H9 (cell line): ENCODE data around the gene SCLY. TPM values are rescaled to one million over a fixed set of nuclear protein-coding genes. Genes with fewer than 3 reads are reported as not detected.

Experiments used
- DNase-seq: peaks from one replicate; pipeline ENCODE4 v3.0.0-alpha.2; 2017
- H2AFZ ChIP-seq: one replicate; pipeline ENCODE4 v1.6.1; 2013; ENCODE audit warnings: mild to moderate bottlenecking, low read length, control low read depth, moderate library complexity
- H2AK5ac ChIP-seq: 2 replicates; pipeline ENCODE4 v1.6.1; 2013; ENCODE audit warnings: low read length, control low read depth, mixed read lengths; ENCODE audit not compliant: insufficient read length
- H2BK120ac ChIP-seq: one replicate; pipeline ENCODE4 v1.6.1; 2013; ENCODE audit warnings: low read depth, mild to moderate bottlenecking, low read length, control low read depth, inconsistent platforms; ENCODE audit not compliant: poor library complexity, severe bottlenecking
- H2BK12ac ChIP-seq: 2 replicates; pipeline ENCODE4 v1.6.1; 2013; ENCODE audit warnings: low read length, control low read depth, mixed read lengths, low read depth; ENCODE audit not compliant: insufficient read length
- H2BK15ac ChIP-seq: 2 replicates; pipeline ENCODE4 v1.6.1; 2013; ENCODE audit warnings: low read depth, low read length, control low read depth
- H2BK20ac ChIP-seq: one replicate; pipeline ENCODE4 v1.6.1; 2013; ENCODE audit warnings: low read depth, mild to moderate bottlenecking, low read length, control low read depth, inconsistent platforms; ENCODE audit not compliant: poor library complexity, severe bottlenecking
- H2BK5ac ChIP-seq: 2 replicates; pipeline ENCODE4 v1.6.1; 2013; ENCODE audit warnings: low read length, control low read depth, mixed read lengths; ENCODE audit not compliant: insufficient read length
- H3K14ac ChIP-seq: 2 replicates; pipeline ENCODE4 v1.6.1; 2013; ENCODE audit warnings: low read length, control low read depth; ENCODE audit not compliant: insufficient read depth
- H3K18ac ChIP-seq: 2 replicates; pipeline ENCODE4 v1.6.1; 2013; ENCODE audit warnings: low read depth, mild to moderate bottlenecking, mixed read lengths, low read length, control low read depth; ENCODE audit not compliant: insufficient read length
- H3K23ac ChIP-seq: 2 replicates; pipeline ENCODE4 v1.6.1; 2013; ENCODE audit warnings: low read length, control low read depth, mixed read lengths, low read depth; ENCODE audit not compliant: insufficient read length
- H3K23me2 ChIP-seq: 2 replicates; pipeline ENCODE4 v1.6.1; 2013; ENCODE audit warnings: low read depth, mild to moderate bottlenecking, mixed read lengths, low read length, control low read depth; ENCODE audit not compliant: insufficient read length, poor library complexity, severe bottlenecking
- H3K27ac ChIP-seq: 2 replicates; pipeline ENCODE4 v1.5.1; 2013; ENCODE audit warnings: low read length, control low read depth, mixed read lengths, low read depth; ENCODE audit not compliant: insufficient read length
- H3K27me3 ChIP-seq: 2 replicates; pipeline ENCODE4 v1.6.1; 2013; ENCODE audit warnings: low read length, control low read depth, inconsistent platforms; ENCODE audit not compliant: insufficient read depth
- H3K4ac ChIP-seq: 2 replicates; pipeline ENCODE4 v1.6.1; 2013; ENCODE audit warnings: low read depth, mild to moderate bottlenecking, control low read depth, inconsistent platforms, low read length, moderate library complexity
- H3K4me1 ChIP-seq: 2 replicates; pipeline ENCODE4 v1.6.1; 2013; ENCODE audit warnings: low read length, control low read depth, inconsistent platforms; ENCODE audit not compliant: insufficient read depth
- H3K4me2 ChIP-seq: 2 replicates; pipeline ENCODE4 v1.6.1; 2013; ENCODE audit warnings: low read length, control low read depth, mixed read lengths; ENCODE audit not compliant: insufficient read length, insufficient read depth
- H3K56ac ChIP-seq: 2 replicates; pipeline ENCODE4 v1.6.1; 2013; ENCODE audit warnings: low read depth, mild to moderate bottlenecking, mixed read lengths, low read length, control low read depth; ENCODE audit not compliant: insufficient read length
- H3K79me1 ChIP-seq: 2 replicates; pipeline ENCODE4 v1.6.1; 2013; ENCODE audit warnings: low read depth, mild to moderate bottlenecking, moderate library complexity, low read length, control low read depth, inconsistent platforms; ENCODE audit not compliant: insufficient read depth, poor library complexity, severe bottlenecking
- H3K79me2 ChIP-seq: 2 replicates; pipeline ENCODE4 v1.6.1; 2013; ENCODE audit warnings: low read length, control low read depth, inconsistent platforms; ENCODE audit not compliant: insufficient read depth
- H3K9ac ChIP-seq: 2 replicates; pipeline ENCODE4 v1.6.1; 2013; ENCODE audit warnings: low read length, control low read depth, mixed read lengths; ENCODE audit not compliant: insufficient read length; ENCODE audit errors: extremely low read depth
- H3K9me3 ChIP-seq: one replicate; pipeline ENCODE4 v1.6.1; 2013; ENCODE audit warnings: low read depth, low read length, inconsistent platforms; ENCODE audit not compliant: control insufficient read depth
- H3T11ph ChIP-seq: one replicate; pipeline ENCODE4 v1.6.1; 2013; ENCODE audit warnings: mild to moderate bottlenecking, low read length, control low read depth, inconsistent platforms
- H4K20me1 ChIP-seq: one replicate; pipeline ENCODE4 v1.6.1; 2013; ENCODE audit not compliant: control insufficient read depth, insufficient read length, insufficient read depth
- H4K5ac ChIP-seq: 2 replicates; pipeline ENCODE4 v1.6.1; 2013; ENCODE audit warnings: low read depth, mild to moderate bottlenecking, mixed read lengths, low read length, control low read depth; ENCODE audit not compliant: insufficient read length
- H4K8ac ChIP-seq: replicated peaks from 2 replicates; pipeline ENCODE4 v1.6.1; 2013; ENCODE audit warnings: low read length, control low read depth, mixed read lengths, low read depth; ENCODE audit not compliant: insufficient read length
- H4K91ac ChIP-seq: 2 replicates; pipeline ENCODE4 v1.6.1; 2013; ENCODE audit warnings: low read depth, mild to moderate bottlenecking, moderate library complexity, mixed read lengths, low read length, control low read depth; ENCODE audit not compliant: insufficient read length
- H3K27ac Mint-ChIP-seq, 3 experiments: 2 replicates in 2 of 3; 3 replicates in 1 of 3; pipeline ENCODE4 v1.8.0; 2020 to 2021; ENCODE audit warnings: mixed read lengths in 3 of 3, mild to moderate bottlenecking in 1 of 3, moderate library complexity in 1 of 3
- H3K27me3 Mint-ChIP-seq: 2 replicates; pipeline ENCODE4 v1.8.0; 2021; ENCODE audit warnings: low read depth, mild to moderate bottlenecking, moderate library complexity, mixed read lengths
- H3K36me3 Mint-ChIP-seq, 3 experiments: 2 replicates in 2 of 3; 3 replicates in 1 of 3; pipeline ENCODE4 v1.8.0; 2020 to 2021; ENCODE audit warnings: low read depth in 3 of 3, mixed read lengths in 3 of 3; ENCODE audit not compliant: insufficient read depth in 1 of 3
- H3K4me1 Mint-ChIP-seq, 2 experiments: 2 replicates each; pipeline ENCODE4 v1.8.0; 2020; ENCODE audit warnings: mixed read lengths in 2 of 2
- H3K4me3 Mint-ChIP-seq, 2 experiments: 2 replicates in 1 of 2; 3 replicates in 1 of 2; pipeline ENCODE4 v1.8.0; 2020 to 2021; ENCODE audit warnings: mild to moderate bottlenecking in 2 of 2, mixed read lengths in 2 of 2, moderate library complexity in 1 of 2
- H3K9me3 Mint-ChIP-seq, 2 experiments: 2 replicates in 1 of 2; 3 replicates in 1 of 2; pipeline ENCODE4 v1.8.0; 2020; ENCODE audit warnings: mild to moderate bottlenecking in 2 of 2, mixed read lengths in 2 of 2, moderate library complexity in 1 of 2
- CTCF ChIP-seq: fragments of 200-600 bp; sonication (generic); conservative IDR thresholded peaks from 3 replicates; pipeline ENCODE4 v1.8.0; 2021; ENCODE audit warnings: antibody characterized with exemption, mild to moderate bottlenecking
- WGBS: extraction: QIAGEN DNeasy Blood & Tissue Kit; methylation state at CpG from one replicate; pipeline ENCODE4 v1.1.7; 2013; ENCODE audit warnings: missing lambda C conversion rate, low lambda C conversion rate, mixed read lengths; ENCODE audit not compliant: insufficient read length; ENCODE audit errors: extremely low coverage; 5-methylcytosine and 5-hydroxymethylcytosine counted together
- total RNA-seq: library from RNA; stranded (reverse); gene quantifications from 2 replicates; pipeline ENCODE4 v1.2.1, GENCODE V29; 2021

SCLY gene
- total RNA-seq, 1 experiment from 2014 or later, result 55.3 TPM

- no peak overlapping the region for H2AK5ac ChIP-seq
- no peak overlapping the region for H2BK120ac ChIP-seq
- H3K14ac ChIP-seq, result no peak overlapping the region
- no peak overlapping the region for H4K91ac ChIP-seq
- H2BK12ac ChIP-seq, result no peak overlapping the region
- no peak overlapping the region for H2BK15ac ChIP-seq
- DNase-seq, result no peak
- H4K8ac ChIP-seq, result no peak overlapping the region
- H3K79me2 ChIP-seq, result no peaks in the 10 kb centered on the region
- no peak overlapping the region for H3K4me3 Mint-ChIP-seq
- no peaks in the 10 kb centered on the region for H3K23me2 ChIP-seq
- H3K4ac ChIP-seq, result no peak overlapping the region
- no peaks in the 10 kb centered on the region for H3K27me3 ChIP-seq
- peak overlapping the region in 2 of 3 experiments; percentile 32 to 68; a peak in 3 of 7 replicates for H3K27ac Mint-ChIP-seq
- H3K27me3 Mint-ChIP-seq, result no peaks in the 10 kb centered on the region; the same call in none of the 2 replicates
- no peak overlapping the region for H3K18ac ChIP-seq
- no peaks in the 10 kb centered on the region for H3K9me3 ChIP-seq
- no peak overlapping the region for H3K4me2 ChIP-seq
- H3K36me3 Mint-ChIP-seq, result peaks cover 0 to 4% (median 4%) of the 10 kb centered on the region in 3 experiments; a peak in 3 of 7 replicates
- H2BK20ac ChIP-seq, result no peak overlapping the region
- H3K23ac ChIP-seq, result no peak overlapping the region
- WGBS, result no CpG with 5 or more reads among the region's 28 CpGs
- H3T11ph ChIP-seq, result no peak overlapping the region
- H3K56ac ChIP-seq, result no peak overlapping the region
- no peak overlapping the region for H2AFZ ChIP-seq
- no peak overlapping the region for H3K27ac ChIP-seq
- H3K9ac ChIP-seq, result no peak overlapping the region
- no peak for TF ChIP-seq CTCF
- no peak overlapping the region for H2BK5ac ChIP-seq
- H3K4me1 Mint-ChIP-seq, result peaks cover 22 to 27% of the 10 kb centered on the region in 2 experiments
- no peak overlapping the region for H4K5ac ChIP-seq
- no peaks in the 10 kb centered on the region for H3K9me3 Mint-ChIP-seq
- H4K20me1 ChIP-seq, result no peaks in the 10 kb centered on the region
- no peaks in the 10 kb centered on the region for H3K79me1 ChIP-seq
- H3K4me1 ChIP-seq, result 0 out of 2 replicates have a peak, but pooled peaks cover 3% of the 10 kb centered on the region
These were observed 40.3 kb downstream of the SCLY start for GRCh38 chr2:238100821-238101771.
